ACC112 (cell line): ENCODE measurements around the gene SERINC5.
"Not testable (repeated sequence)": the region's sequence is repeated elsewhere in the genome, so short reads cannot be mapped to it uniquely, and the experiment has no call there.

ENCODE experiments used
- H2AFZ ChIP-seq: fragments of 200-600 bp; sonication (generic); one replicate; pipeline ENCODE4 v1.6.0; 2017; ENCODE audit warnings: antibody characterized with exemption, low read length; ENCODE audit not compliant: unreplicated experiment
- H3K27ac ChIP-seq: fragments of 200-600 bp; sonication (generic); 2 replicates; pipeline ENCODE4 v1.5.1; 2014; ENCODE audit warnings: low read depth, mild to moderate bottlenecking, antibody characterized with exemption, low read length, moderate library complexity
- H3K27me3 ChIP-seq: fragments of 200-600 bp; sonication (generic); 2 replicates; pipeline ENCODE4 v1.6.1; 2014; ENCODE audit warnings: mild to moderate bottlenecking, antibody characterized with exemption, low read length, moderate library complexity, mixed read lengths; ENCODE audit not compliant: insufficient read depth
- H3K36me3 ChIP-seq: fragments of 200-600 bp; sonication (generic); 2 replicates; pipeline ENCODE4 v1.6.1; 2016; ENCODE audit warnings: mild to moderate bottlenecking, antibody characterized with exemption, low read length, moderate library complexity, mixed read lengths; ENCODE audit not compliant: insufficient read depth
- H3K4me1 ChIP-seq: fragments of 200-600 bp; sonication (generic); one replicate; pipeline ENCODE4 v1.6.1; 2016; ENCODE audit warnings: low read length, mixed read lengths; ENCODE audit not compliant: insufficient read depth, unreplicated experiment, control insufficient read depth
- H3K4me3 ChIP-seq: fragments of 200-600 bp; sonication (generic); 2 replicates; pipeline ENCODE4 v1.5.1; 2014; ENCODE audit warnings: mild to moderate bottlenecking, low read depth, low read length
- H3K79me2 ChIP-seq: fragments of 200-600 bp; sonication (generic); one replicate; pipeline ENCODE4 v1.6.0; 2016; ENCODE audit warnings: low read length; ENCODE audit not compliant: control insufficient read depth, unreplicated experiment, insufficient read depth

Gene SERINC5

DNA sequence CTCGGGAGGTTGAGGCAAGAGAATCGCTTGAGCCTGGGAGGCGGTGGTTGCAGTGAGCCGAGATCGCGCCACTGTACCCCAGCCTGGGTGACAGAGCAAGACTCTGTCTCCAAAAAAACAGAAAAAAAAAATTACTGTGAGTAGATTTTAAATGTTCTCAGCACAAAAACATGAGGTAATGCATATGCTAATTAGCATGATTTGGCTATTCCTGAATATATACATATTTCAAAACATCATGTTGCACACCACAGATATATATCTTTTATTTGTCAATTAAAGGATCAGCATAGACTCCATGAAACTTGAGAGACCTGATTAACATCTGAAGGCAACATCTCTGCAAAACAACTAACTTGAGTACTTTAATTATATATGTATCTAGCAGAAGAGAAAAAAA lies 117.4 kb downstream of the SERINC5 start:
- H3K4me1 ChIP-seq: no peaks in the 10 kb centered on the region
- no peak overlapping the region for H3K4me3 ChIP-seq
- H2AFZ ChIP-seq: no peak overlapping the region
- H3K27me3 ChIP-seq: no peaks in the 10 kb centered on the region
- no peaks in the 10 kb centered on the region for H3K79me2 ChIP-seq
- H3K27ac ChIP-seq: no peak overlapping the region
- H3K36me3 ChIP-seq: no peaks in the 10 kb centered on the region

DNA sequence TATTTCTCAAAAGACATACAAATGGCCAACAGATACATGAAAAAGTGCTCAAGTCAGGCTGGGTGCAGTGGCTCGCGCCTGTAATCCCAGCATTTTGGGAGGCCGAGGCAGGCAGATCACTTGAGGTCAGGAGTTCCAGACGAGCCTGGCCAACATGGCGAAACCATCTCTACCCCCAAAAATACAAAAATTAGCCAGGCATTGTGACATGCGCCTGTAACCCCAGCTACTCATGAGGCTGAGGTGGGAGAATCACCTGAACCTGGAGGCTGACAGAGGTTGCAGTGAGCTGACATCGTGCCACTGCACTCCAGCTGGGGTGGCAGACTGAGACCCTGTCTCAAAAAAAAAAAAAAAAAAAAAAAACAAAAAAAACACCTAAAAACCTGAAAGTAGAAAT lies 119.0 kb downstream of the SERINC5 start:
- not testable (repeated sequence) for H3K27me3 ChIP-seq, H3K79me2 ChIP-seq, H2AFZ ChIP-seq, H3K4me3 ChIP-seq, H3K27ac ChIP-seq, H3K36me3 ChIP-seq, H3K4me1 ChIP-seq

DNA sequence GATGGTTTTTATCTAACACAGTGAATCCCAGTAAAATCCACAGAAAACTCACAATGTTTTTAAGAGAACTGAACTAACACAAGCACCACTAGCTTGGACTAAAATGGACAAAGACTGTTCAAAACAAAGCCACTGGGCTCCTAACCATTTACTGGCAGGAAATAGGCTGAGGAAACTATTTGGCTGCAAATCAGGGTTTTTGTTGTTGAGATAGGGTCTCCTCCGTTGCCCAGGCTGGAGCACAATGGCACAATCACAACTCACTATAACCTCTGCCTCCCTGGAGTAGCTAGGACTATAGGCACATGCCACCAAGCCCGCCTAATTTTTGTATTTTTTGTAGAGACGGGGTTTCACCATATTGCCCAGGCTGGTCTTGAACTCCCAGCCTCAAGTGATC lies 121.0 kb downstream of the SERINC5 start:
- Histone ChIP-seq H2AFZ (no peak overlapping the region), H3K4me3 (no peak overlapping the region), H3K79me2 (no peaks in the 10 kb centered on the region), H3K36me3 (no peaks in the 10 kb centered on the region), H3K27ac (no peak overlapping the region), H3K27me3 (no peaks in the 10 kb centered on the region), H3K4me1 (no peaks in the 10 kb centered on the region)

DNA sequence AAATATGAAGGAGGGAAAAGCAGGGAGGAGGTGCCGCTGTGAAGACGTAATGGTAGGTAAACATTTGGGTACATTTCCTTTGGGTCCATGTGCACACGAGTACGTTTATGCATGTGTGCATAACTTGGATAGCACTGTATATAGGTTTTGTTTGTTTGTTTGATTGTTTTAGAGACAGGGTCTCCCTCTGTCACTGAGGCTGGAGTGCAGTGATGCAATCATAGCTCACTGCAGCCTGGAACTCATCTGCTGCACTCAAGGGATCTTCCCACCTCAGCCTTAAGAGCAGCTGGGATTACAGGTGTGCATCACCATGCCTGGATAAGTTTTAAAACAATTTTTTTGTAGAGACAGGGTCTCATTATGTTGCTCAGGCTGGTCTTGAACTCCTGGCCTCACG lies 126.7 kb downstream of the SERINC5 start:
- H2AFZ ChIP-seq: no peak overlapping the region
- H3K4me1 ChIP-seq: peaks cover 15% of the 10 kb centered on the region
- H3K4me3 ChIP-seq: no peak overlapping the region
- H3K79me2 ChIP-seq: no peaks in the 10 kb centered on the region
- no peaks in the 10 kb centered on the region for H3K36me3 ChIP-seq
- H3K27me3 ChIP-seq: no peaks in the 10 kb centered on the region
- H3K27ac ChIP-seq: no peak overlapping the region

DNA sequence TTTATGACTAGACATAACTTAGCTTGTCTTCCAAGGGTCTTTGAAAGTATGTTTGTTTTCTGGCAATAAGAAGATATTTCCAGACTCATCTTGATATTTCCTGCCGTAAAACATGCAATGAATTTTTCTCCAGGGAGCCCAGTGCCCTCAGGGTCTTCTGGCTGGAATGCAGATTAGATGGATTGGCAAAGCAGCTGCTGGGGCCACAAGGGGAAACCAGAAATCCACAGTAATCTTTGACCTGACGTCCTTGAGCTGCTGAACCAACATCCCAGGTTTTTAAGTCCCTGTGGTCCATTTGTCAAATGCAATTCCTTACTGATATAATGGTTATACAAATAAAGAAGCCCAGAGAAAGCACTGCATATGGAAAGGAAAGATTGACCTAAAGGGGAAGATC lies 127.7 kb downstream of the SERINC5 start:
- H2AFZ ChIP-seq: no peak overlapping the region
- H3K36me3 ChIP-seq: no peaks in the 10 kb centered on the region
- no peaks in the 10 kb centered on the region for H3K79me2 ChIP-seq
- peaks cover 15% of the 10 kb centered on the region for H3K4me1 ChIP-seq
- no peak overlapping the region for H3K27ac ChIP-seq
- H3K27me3 ChIP-seq: no peaks in the 10 kb centered on the region
- H3K4me3 ChIP-seq: no peak overlapping the region

DNA sequence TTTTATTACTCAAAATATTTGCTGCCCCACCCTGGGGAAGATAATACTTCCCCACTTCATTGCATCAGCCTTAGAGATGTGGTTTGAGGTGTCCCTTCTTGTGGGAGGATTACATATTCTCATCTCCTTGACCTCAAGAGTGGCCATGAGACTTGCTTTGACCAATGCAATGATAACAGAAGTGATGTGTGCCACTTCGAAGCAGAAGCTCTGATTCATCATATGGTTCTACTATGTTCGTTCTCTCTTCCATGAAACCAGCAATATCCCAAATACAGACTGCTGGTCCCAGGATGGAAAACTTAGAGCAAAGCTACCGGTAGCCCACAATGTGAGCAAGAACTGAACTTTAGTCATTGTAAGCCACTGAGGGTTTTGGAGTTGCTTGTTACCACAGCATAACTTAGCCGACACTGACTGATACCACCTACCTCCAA lies 128.7 kb downstream of the SERINC5 start:
- Histone ChIP-seq H3K36me3 (no peaks in the 10 kb centered on the region), H3K27me3 (no peaks in the 10 kb centered on the region), H3K4me3 (no peak overlapping the region), H3K79me2 (no peaks in the 10 kb centered on the region), H2AFZ (no peak overlapping the region), H3K27ac (no peak overlapping the region), H3K4me1 (peaks cover 15% of the 10 kb centered on the region)

DNA sequence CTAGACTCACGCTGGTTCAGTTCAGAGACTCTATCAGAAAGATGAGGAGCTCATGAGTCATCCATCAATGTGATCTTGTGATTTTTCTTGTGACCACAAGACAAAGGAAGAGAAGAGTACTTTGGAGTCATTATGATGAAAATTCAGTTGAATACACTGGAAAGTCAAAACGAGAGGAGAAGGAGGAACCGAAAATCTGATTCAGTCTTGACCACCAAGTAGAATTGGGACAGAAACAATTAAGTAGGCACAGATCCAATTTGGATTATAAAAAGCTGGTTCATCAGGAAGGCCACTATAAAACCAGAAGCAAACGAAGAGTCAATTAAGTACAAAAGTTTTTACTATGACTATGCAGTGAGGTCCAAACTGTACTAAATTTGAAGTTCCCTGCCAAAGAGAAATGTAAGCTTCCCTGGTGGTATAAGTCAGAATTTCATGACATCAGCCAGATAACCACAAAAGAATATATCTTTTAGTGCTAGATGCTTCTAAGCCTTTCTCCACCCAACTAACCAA lies 129.8 kb downstream of the SERINC5 start:
- Histone ChIP-seq H3K4me3 (peak overlapping the region; percentile 26), H2AFZ (peak overlapping the region; percentile 40), H3K4me1 (peaks cover 15% of the 10 kb centered on the region), H3K27me3 (0 out of 2 replicates have a peak, but pooled peaks cover 3% of the 10 kb centered on the region), H3K79me2 (no peaks in the 10 kb centered on the region), H3K27ac (peak overlapping the region; percentile 89), H3K36me3 (no peaks in the 10 kb centered on the region)

DNA sequence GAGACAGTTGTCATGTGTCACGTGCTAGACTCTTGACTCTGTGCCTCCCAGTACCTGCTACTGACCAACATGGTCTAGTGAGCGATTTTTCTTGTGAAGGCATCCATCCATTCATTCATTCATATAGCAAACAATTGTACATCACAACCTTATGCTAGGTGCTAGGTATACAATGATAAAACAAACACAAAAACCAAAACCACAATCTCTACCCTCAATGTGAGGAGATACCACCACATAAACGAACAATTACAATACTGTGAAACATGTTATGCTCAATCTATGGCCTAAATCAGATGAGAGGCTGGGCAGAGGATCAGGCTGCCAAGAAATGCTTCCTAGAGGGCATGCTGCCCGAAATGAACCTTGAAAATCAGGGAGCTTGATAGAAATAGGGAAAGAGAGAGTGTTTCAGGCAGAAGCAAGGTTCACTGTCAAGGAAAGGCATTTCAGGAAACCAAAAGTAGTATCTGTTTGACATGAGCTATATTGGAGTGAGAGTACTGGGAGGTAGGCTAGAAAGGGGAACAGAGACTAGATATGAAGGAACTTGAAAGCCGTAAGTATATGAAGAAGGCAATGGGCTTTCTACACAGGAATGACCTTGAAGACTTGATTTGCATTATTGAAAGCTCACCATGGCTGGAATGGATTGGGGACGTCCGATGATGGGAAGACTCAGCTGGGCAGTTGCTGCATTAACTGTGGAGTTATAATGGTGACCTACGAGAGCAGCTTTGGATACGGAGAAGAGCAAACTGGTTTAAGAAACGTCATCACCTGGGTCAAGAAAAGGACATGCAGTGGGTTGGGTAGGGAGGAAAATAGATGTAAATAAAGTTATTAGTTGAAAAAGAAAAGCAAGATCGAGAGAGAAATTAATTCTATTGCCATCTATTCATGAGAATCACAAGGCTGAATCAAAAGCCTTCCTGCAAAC lies 130.6 kb downstream of the SERINC5 start:
- Histone ChIP-seq H2AFZ (peak overlapping the region; percentile 40), H3K79me2 (no peaks in the 10 kb centered on the region), H3K4me3 (peak overlapping the region; percentile 26; the same call in 1 of the 2 replicates), H3K4me1 (peaks cover 15% of the 10 kb centered on the region), H3K27me3 (0 out of 2 replicates have a peak, but pooled peaks cover 3% of the 10 kb centered on the region), H3K27ac (peak overlapping the region; percentile 89), H3K36me3 (no peaks in the 10 kb centered on the region)

DNA sequence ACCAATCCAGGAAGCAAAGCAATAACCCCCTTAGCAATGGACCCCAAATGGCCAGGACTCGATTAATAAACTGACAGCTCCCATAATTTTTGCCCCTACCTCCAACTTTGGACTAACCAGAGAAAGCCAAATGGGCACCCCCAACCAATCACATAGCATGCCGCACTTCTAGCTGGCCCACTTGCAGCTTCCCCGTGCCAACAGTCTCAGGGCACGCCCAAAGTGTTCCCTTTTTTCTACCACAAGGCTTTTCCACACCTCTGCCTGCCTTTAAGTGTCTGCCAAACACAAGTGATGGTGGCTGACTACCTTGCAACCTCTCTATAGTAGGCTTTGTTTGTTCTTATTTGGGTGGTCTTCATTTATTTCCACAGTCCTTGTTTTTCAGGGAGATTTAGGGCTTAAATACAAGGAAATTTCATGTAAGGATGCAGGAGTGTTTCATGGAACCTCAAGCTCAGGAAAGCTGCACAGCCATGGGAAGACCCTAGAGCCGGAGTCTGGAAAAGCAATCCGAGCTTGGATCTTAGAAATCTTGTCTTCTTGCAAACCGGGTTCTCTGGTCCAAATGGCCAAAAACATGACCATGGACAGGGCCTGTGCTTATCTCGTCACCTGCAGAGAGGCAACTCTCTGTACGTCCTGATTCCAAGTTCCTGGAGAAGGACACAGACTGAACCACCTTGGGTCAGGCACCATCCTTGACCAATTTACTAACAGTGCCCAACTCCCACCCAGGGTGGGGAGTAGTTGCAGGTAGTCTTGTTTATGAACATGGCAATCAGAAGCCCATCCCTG lies 131.5 kb downstream of the SERINC5 start:
- H3K79me2 ChIP-seq: no peaks in the 10 kb centered on the region
- H3K4me1 ChIP-seq: peaks cover 15% of the 10 kb centered on the region
- no peaks in the 10 kb centered on the region for H3K36me3 ChIP-seq
- H3K27me3 ChIP-seq: 0 out of 2 replicates have a peak, but pooled peaks cover 3% of the 10 kb centered on the region
- no peak overlapping the region for H3K4me3 ChIP-seq
- no peak overlapping the region for H2AFZ ChIP-seq
- H3K27ac ChIP-seq: no peak overlapping the region

DNA sequence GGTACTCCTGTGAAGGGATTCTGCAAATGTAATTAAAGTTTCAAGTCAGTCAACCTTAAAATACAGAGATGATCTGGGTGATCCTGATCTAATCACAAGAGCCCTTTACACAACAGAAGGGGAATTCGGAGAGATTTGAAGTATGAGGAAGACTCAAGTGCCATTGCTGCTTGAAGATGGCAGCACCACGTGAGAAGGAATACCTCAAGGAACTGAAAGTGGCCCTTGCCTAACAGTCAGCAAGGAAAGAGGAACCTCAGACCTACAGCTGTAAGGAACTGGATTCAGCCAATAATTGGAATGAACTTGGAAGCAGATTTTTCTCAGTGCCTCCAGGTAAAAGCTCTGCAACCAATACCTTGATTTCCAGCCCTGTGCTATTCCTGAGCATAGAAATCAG lies 133.3 kb downstream of the SERINC5 start:
- Histone ChIP-seq H3K27me3 (0 out of 2 replicates have a peak, but pooled peaks cover 3% of the 10 kb centered on the region), H3K4me3 (no peak overlapping the region), H3K79me2 (no peaks in the 10 kb centered on the region), H2AFZ (no peak overlapping the region), H3K4me1 (peaks cover 15% of the 10 kb centered on the region), H3K36me3 (no peaks in the 10 kb centered on the region), H3K27ac (no peak overlapping the region)
